Endothelial cell of umbilical vein (primary cell): ENCODE results near the gene ASXL2. TPM values are rescaled to one million over a fixed set of nuclear protein-coding genes. Genes with fewer than 3 reads are reported as not detected.

Experiments
- BruUV-seq: library from RNA; stranded (reverse); fragments of 400-500 nt; replicated peaks from 2 replicates; lab custom pipeline; 2021; lab: Mats Ljungman, UMichigan
- CTCF ChIA-PET: fragments of 300-600, 350-600 bp; sonication (Branson Sonifier 250); formaldehyde crosslinking; loops from one replicate; lab custom pipeline; 2021; ENCODE audit warnings: antibody characterized with exemption, inconsistent platforms; lab: Charles Lee
- POLR2A ChIA-PET: fragments of 300-600, 350-600 bp; sonication (Branson Sonifier 250); formaldehyde crosslinking; loops from one replicate; lab custom pipeline; 2021; ENCODE audit warnings: antibody characterized with exemption, inconsistent platforms; lab: Charles Lee
- DNase-seq: peaks from one replicate; pipeline ENCODE4 v3.0.0-alpha.2; 2011; ENCODE audit warnings: low read depth, low spot score
- FAIRE-seq: peaks from 2 replicates; lab custom pipeline; 2011; peaks lifted over from hg19 to GRCh38; lab: Jason Lieb, UNC
- H2AFZ ChIP-seq: 2 replicates; pipeline ENCODE4 v1.6.0; 2012; ENCODE audit warnings: low read depth, low read length, control low read depth, inconsistent platforms
- H3K27ac ChIP-seq: 2 replicates; pipeline ENCODE4 v1.5.1; 2011; ENCODE audit warnings: low read depth, mild to moderate bottlenecking, control low read depth, low read length, moderate library complexity; ENCODE audit not compliant: insufficient read depth
- H3K27me3 ChIP-seq, 2 experiments: 2 replicates each; pipeline versions ENCODE4 v1.6.0 to v1.6.1; 2011; ENCODE audit warnings: low read length in 2 of 2, mixed read lengths in 1 of 2; ENCODE audit not compliant: control insufficient read depth in 2 of 2, insufficient read depth in 2 of 2
- H3K36me3 ChIP-seq, 2 experiments: 2 replicates in 1 of 2; 3 replicates in 1 of 2; pipeline ENCODE4 v1.5.1; 2011; ENCODE audit warnings: low read length in 2 of 2, mild to moderate bottlenecking in 1 of 2, moderate library complexity in 1 of 2; ENCODE audit not compliant: control insufficient read depth in 2 of 2, insufficient read depth in 2 of 2; ENCODE audit errors: extremely low read depth in 1 of 2
- H3K4me1 ChIP-seq: 3 replicates; pipeline ENCODE4 v1.5.1; 2011; ENCODE audit warnings: mild to moderate bottlenecking, low read length; ENCODE audit not compliant: control insufficient read depth, insufficient read depth; ENCODE audit errors: extremely low read depth
- H3K4me2 ChIP-seq: 2 replicates; pipeline ENCODE4 v1.6.1; 2011; ENCODE audit warnings: low read length, control low read depth, mixed read lengths; ENCODE audit not compliant: insufficient read depth
- H3K4me3 ChIP-seq, 3 experiments: fragments of 200-600 bp in 1 of 3; sonication (generic), shearing (Covaris generic) in 1 of 3; replicated peaks in 1 of 3; 2 replicates each; pipeline ENCODE4 v1.5.1; 2011 to 2016; ENCODE audit warnings: control low read depth in 3 of 3, low read length in 3 of 3, mild to moderate bottlenecking in 2 of 3, inconsistent platforms in 1 of 3, low read depth in 1 of 3, moderate library complexity in 1 of 3; ENCODE audit not compliant: insufficient read depth in 1 of 3
- H3K79me2 ChIP-seq: 2 replicates; pipeline ENCODE4 v1.6.0; 2012; ENCODE audit warnings: low read length, inconsistent platforms; ENCODE audit not compliant: control insufficient read depth, insufficient read depth
- H3K9ac ChIP-seq: replicated peaks from 2 replicates; pipeline ENCODE3; 2011; ENCODE audit warnings: low read length, control low read depth; ENCODE audit not compliant: insufficient read depth; ENCODE audit errors: extremely low read depth
- H3K9me1 ChIP-seq: replicated peaks from 3 replicates; pipeline ENCODE4 v1.6.0; 2011; ENCODE audit warnings: mild to moderate bottlenecking, low read length; ENCODE audit not compliant: control insufficient read depth, insufficient read depth; ENCODE audit errors: extremely low read depth
- H3K9me3 ChIP-seq: replicated peaks from 2 replicates; pipeline ENCODE4 v1.5.1; 2012; ENCODE audit warnings: low read length, inconsistent platforms; ENCODE audit not compliant: control insufficient read depth, insufficient read depth
- H4K20me1 ChIP-seq: replicated peaks from 2 replicates; pipeline ENCODE3; 2011; ENCODE audit warnings: mild to moderate bottlenecking, low read length; ENCODE audit not compliant: control insufficient read depth, insufficient read depth; ENCODE audit errors: extremely low read depth
- EZH2 ChIP-seq: IDR thresholded peaks from 2 replicates; pipeline ENCODE4 v1.6.1; 2012; ENCODE audit warnings: borderline replicate concordance, low read depth, mild to moderate bottlenecking, moderate library complexity, low read length, inconsistent platforms; ENCODE audit not compliant: severe bottlenecking
- FOS ChIP-seq: IDR thresholded peaks from 2 replicates; pipeline ENCODE4 v1.6.1; 2011; ENCODE audit warnings: mild to moderate bottlenecking, low read length, moderate library complexity, borderline replicate concordance; ENCODE audit not compliant: insufficient read depth
- GATA2 ChIP-seq: IDR thresholded peaks from 2 replicates; pipeline ENCODE4 v1.7.0; 2011; ENCODE audit warnings: low read depth, mild to moderate bottlenecking, moderate library complexity, mixed read lengths, low read length; ENCODE audit not compliant: insufficient read length, insufficient read depth
- JUN ChIP-seq: IDR thresholded peaks from 2 replicates; pipeline ENCODE4 v1.6.1; 2011; ENCODE audit warnings: borderline replicate concordance, low read depth; ENCODE audit not compliant: insufficient read length, insufficient read depth
- MYC ChIP-seq: IDR thresholded peaks from one replicate; pipeline ENCODE4 v1.6.1; 2011; ENCODE audit warnings: mild to moderate bottlenecking, low read depth, low read length
- POLR2A ChIP-seq: IDR thresholded peaks from 2 replicates; pipeline ENCODE4 v1.6.1; 2012; ENCODE audit warnings: low read depth, mild to moderate bottlenecking, control low read depth, low read length
- POLR2AphosphoS5 ChIP-seq: IDR thresholded peaks from 2 replicates; pipeline ENCODE4 v1.6.1; 2012; ENCODE audit warnings: low read depth, mild to moderate bottlenecking, control low read depth, low read length, moderate library complexity; ENCODE audit not compliant: insufficient read depth
- dilution Hi-C: fragments of 300-500 bp; cut with MboI; formaldehyde crosslinking; loops from one replicate; pipeline ENCODE4 v1.15.0; 2019; ENCODE audit warnings: low sequenced_read_pairs; ENCODE audit not compliant: extremely low pct_ligation_motif_present
- intact Hi-C: fragments of 100-400 bp; cut with micrococcal nuclease; formaldehyde crosslinking; loops from one replicate; pipeline ENCODE4 v1.10.0; 2022
- polyA plus RNA-seq, 4 experiments: library from polyadenylated mRNA; depleted of rRNA in 3 of 4; stranded (reverse) in 3 of 4; unstranded in 1 of 4; fragments of >200 nt; gene quantifications; 2 replicates each; pipeline versions ENCODE4 v1.2.1 to v1.2.3, GENCODE V29; 2011 to 2012; ENCODE audit warnings: missing spikeins in 1 of 4
- total RNA-seq: library from RNA; stranded (reverse); gene quantifications from 2 replicates; pipeline ENCODE4 v1.2.3, GENCODE V29; 2021
- TF ChIP-seq, protein P1 (sequence below): IDR thresholded peaks from 2 replicates; pipeline ENCODE4 v1.6.1; 2011; ENCODE audit not compliant: insufficient read depth, insufficient read length
- TF ChIP-seq, protein P2 (sequence below), 2 donors: IDR thresholded peaks; 1 replicate in 1 of 2; 2 replicates in 1 of 2; pipeline ENCODE4 v1.5.1; 2011; ENCODE audit warnings: low read length in 2 of 2, mild to moderate bottlenecking in 2 of 2, moderate library complexity in 2 of 2, control low read depth in 1 of 2, inconsistent platforms in 1 of 2, low read depth in 1 of 2; ENCODE audit not compliant: insufficient read depth in 1 of 2; ENCODE audit errors: extremely low read depth in 1 of 2

The ASXL2 gene
- total and polyA plus RNA-seq, 2 donors (not counting 3 experiments of a cell fraction or from before 2014, with no cell fraction given), result 6.1 to 33.8 TPM

DNA sequence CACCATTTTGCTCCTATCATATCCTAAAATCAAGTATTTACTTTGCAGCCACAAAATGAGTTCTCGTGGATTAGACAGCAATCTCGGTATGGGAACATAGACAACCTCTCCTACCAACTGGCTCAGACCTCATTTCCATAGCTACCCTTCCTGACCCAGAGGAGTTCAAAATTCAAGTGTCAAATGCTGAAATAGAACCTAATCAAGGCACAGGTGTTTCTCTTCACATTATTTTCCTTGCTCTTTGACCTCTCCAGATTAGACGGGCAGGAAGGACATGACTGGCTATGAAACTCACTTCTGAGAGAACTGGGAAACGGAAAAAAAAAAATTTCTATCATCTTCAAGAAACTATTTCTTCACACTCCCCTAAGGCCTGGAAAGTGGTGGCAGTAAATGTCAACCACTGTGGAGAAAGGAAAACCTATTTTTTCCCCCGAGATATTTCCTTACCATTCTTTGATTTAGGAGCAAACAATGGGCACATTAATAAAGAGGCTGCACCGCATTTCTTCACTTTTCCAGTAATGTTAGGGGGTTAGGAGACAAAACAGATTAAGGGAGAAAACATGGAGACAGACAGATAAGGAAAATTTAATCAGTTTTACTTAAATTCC lies 141.3 kb downstream of the ASXL2 start:
- ChIA-PET CTCF (interaction anchor here (2.0 kb wide), 1 partner anchor 72 kb away, joined by 4 read pairs; no protein-coding TSS in a partner anchor), POLR2A (no interaction called here)
- FAIRE-seq, result no peak
- no peak for TF ChIP-seq POLR2A
- no peak for TF ChIP-seq EZH2
- TF ChIP-seq JUN, result no peak
- TF ChIP-seq MYC, result no peak
- no peak for TF ChIP-seq FOS
- TF ChIP-seq, protein P1, sequence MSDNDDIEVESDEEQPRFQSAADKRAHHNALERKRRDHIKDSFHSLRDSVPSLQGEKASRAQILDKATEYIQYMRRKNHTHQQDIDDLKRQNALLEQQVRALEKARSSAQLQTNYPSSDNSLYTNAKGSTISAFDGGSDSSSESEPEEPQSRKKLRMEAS, result no peak
- no peak for TF ChIP-seq POLR2AphosphoS5
- TF ChIP-seq, protein P2, sequence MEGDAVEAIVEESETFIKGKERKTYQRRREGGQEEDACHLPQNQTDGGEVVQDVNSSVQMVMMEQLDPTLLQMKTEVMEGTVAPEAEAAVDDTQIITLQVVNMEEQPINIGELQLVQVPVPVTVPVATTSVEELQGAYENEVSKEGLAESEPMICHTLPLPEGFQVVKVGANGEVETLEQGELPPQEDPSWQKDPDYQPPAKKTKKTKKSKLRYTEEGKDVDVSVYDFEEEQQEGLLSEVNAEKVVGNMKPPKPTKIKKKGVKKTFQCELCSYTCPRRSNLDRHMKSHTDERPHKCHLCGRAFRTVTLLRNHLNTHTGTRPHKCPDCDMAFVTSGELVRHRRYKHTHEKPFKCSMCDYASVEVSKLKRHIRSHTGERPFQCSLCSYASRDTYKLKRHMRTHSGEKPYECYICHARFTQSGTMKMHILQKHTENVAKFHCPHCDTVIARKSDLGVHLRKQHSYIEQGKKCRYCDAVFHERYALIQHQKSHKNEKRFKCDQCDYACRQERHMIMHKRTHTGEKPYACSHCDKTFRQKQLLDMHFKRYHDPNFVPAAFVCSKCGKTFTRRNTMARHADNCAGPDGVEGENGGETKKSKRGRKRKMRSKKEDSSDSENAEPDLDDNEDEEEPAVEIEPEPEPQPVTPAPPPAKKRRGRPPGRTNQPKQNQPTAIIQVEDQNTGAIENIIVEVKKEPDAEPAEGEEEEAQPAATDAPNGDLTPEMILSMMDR (IDR thresholded peaks at IDR 0.05; ENCODE audit: extremely low read depth in 1 of 2, insufficient read depth in 1 of 2, low read depth in 1 of 2, low read length in 2 of 2), result no peak
- TF ChIP-seq GATA2, result no peak
- intact Hi-C loops, result no loop called here
- Histone ChIP-seq H2AFZ (no peak overlapping the region), H3K9me3 (no peaks in the 10 kb centered on the region), H3K27ac (no peak overlapping the region), H3K4me3 (no peak overlapping the region), H3K36me3 (peaks cover 2 to 3% of the 10 kb centered on the region in 2 experiments), H4K20me1 (no peaks in the 10 kb centered on the region), H3K9ac (no peak overlapping the region), H3K4me2 (no peak overlapping the region), H3K4me1 (no peaks in the 10 kb centered on the region), H3K79me2 (no peaks in the 10 kb centered on the region), H3K9me1 (no peaks in the 10 kb centered on the region), H3K27me3 (no peaks in the 10 kb centered on the region)
- dilution Hi-C loops, result no loop called here
- BruUV-seq, result no TSS peak
- no peak for DNase-seq
